Coronary artery (tissue), 2 donors: ENCODE results near the gene AZIN2.
"Not testable (repeated sequence)": the region's sequence is repeated elsewhere in the genome, so short reads cannot be mapped to it uniquely, and the experiment has no call there.

Source experiments
- DNase-seq: peaks from one replicate; pipeline ENCODE4 v3.0.0-alpha.2; 2017; ENCODE audit warnings: low spot score
- H3K27ac ChIP-seq, 2 donors: fragments of 200-600 bp; sonication (generic); one replicate each; pipeline ENCODE4 v1.5.1; 2016 to 2019
- H3K4me3 ChIP-seq: fragments of 200-600 bp; sonication (generic); 2 replicates; pipeline ENCODE4 v1.5.1; 2016; ENCODE audit warnings: mild to moderate bottlenecking, moderate library complexity
- CTCF ChIP-seq: fragments of 200-600 bp; sonication (generic); IDR thresholded peaks from one replicate; pipeline ENCODE4 v1.5.1; 2019; ENCODE audit warnings: antibody characterized with exemption

AZIN2 gene

GRCh38 chr1:33120436-33121231, 39.7 kb downstream of the AZIN2 start:
- no peak overlapping the region for H3K4me3 ChIP-seq
- no peak for TF ChIP-seq CTCF
- H3K27ac ChIP-seq, result no peak overlapping the region
- no peak for DNase-seq

GRCh38 chr1:33121728-33122127, 40.8 kb downstream of the AZIN2 start:
- TF ChIP-seq CTCF, result no peak
- DNase-seq, result no peak
- no peak overlapping the region for H3K4me3 ChIP-seq
- H3K27ac ChIP-seq, result no peak overlapping the region

GRCh38 chr1:33122483-33123178, 41.7 kb downstream of the AZIN2 start:
- TF ChIP-seq CTCF, result no peak
- Histone ChIP-seq H3K4me3 (no peak overlapping the region), H3K27ac (no peak overlapping the region)
- DNase-seq, result no peak

GRCh38 chr1:33123266-33123665, 42.3 kb downstream of the AZIN2 start:
- TF ChIP-seq CTCF, result no peak
- no peak for DNase-seq
- Histone ChIP-seq H3K4me3 (no peak overlapping the region), H3K27ac (no peak overlapping the region)

- DNase-seq, H3K27ac ChIP-seq, H3K4me3 ChIP-seq: not testable (repeated sequence)
These were observed 43.7 kb downstream of the AZIN2 start for GRCh38 chr1:33124647-33125046.

- Histone ChIP-seq H3K4me3 (peak overlapping the region; percentile 81), H3K27ac (peak overlapping the region; percentile 78 to 91)
- no peak for TF ChIP-seq CTCF
- peak; percentile 61 for DNase-seq
These were observed 45.6 kb downstream of the AZIN2 start for GRCh38 chr1:33126411-33127000.

- peak; percentile 92 for TF ChIP-seq CTCF
- Histone ChIP-seq H3K27ac (peak overlapping the region; percentile 78 to 91), H3K4me3 (peak overlapping the region; percentile 81)
- DNase-seq, result peak; percentile 100
These were observed 46.3 kb downstream of the AZIN2 start for GRCh38 chr1:33127001-33127823.
